Neural cell (in vitro differentiated cells): ENCODE data around the gene TRPM6. TPM values are rescaled to one million over a fixed set of nuclear protein-coding genes. Genes with fewer than 3 reads are reported as not detected.

Experiments
- H2AFZ ChIP-seq: fragments of 200-600, 300-800 bp; sonication (generic), shearing (Covaris generic); 2 replicates; pipeline ENCODE4 v1.6.0; 2014; ENCODE audit warnings: low read depth, mild to moderate bottlenecking, antibody characterized with exemption, low read length, moderate library complexity
- H3F3A ChIP-seq: fragments of 200-600 bp; shearing (Covaris generic); 2 replicates; pipeline ENCODE4 v1.6.1; 2016; ENCODE audit warnings: mild to moderate bottlenecking, moderate library complexity, mixed read lengths, antibody characterized with exemption, low read length; ENCODE audit not compliant: insufficient read depth, poor library complexity, severe bottlenecking
- H3K27ac ChIP-seq: fragments of 200-600, 300-800 bp; sonication (generic), shearing (Covaris generic); 2 replicates; pipeline ENCODE4 v1.5.1; 2014; ENCODE audit warnings: mild to moderate bottlenecking, low read length, moderate library complexity
- H3K27me3 ChIP-seq: fragments of 300-800, 200-600 bp; sonication (generic), shearing (Covaris generic); 2 replicates; pipeline ENCODE4 v1.6.0; 2014; ENCODE audit warnings: mild to moderate bottlenecking, low read depth, low read length, moderate library complexity; ENCODE audit not compliant: insufficient read depth
- H3K36me3 ChIP-seq: fragments of 300-800, 200-600 bp; sonication (generic), shearing (Covaris generic); 2 replicates; pipeline ENCODE4 v1.5.1; 2014; ENCODE audit warnings: mild to moderate bottlenecking, antibody characterized with exemption, low read length, moderate library complexity; ENCODE audit not compliant: insufficient read depth
- H3K4me2 ChIP-seq: fragments of 300-800, 200-600 bp; sonication (generic), shearing (Covaris generic); 2 replicates; pipeline ENCODE4 v1.6.0; 2014; ENCODE audit warnings: mild to moderate bottlenecking, low read length
- H3K4me3 ChIP-seq: fragments of 300-800, 200-600 bp; sonication (generic), shearing (Covaris generic); 2 replicates; pipeline ENCODE4 v1.5.1; 2014; ENCODE audit warnings: mild to moderate bottlenecking, low read length, moderate library complexity
- H3K79me2 ChIP-seq: fragments of 200-600 bp; shearing (Covaris generic); replicated peaks from 2 replicates; pipeline ENCODE4 v1.6.0; 2014; ENCODE audit warnings: mild to moderate bottlenecking, low read length, moderate library complexity; ENCODE audit not compliant: insufficient read depth
- H3K9ac ChIP-seq: fragments of 300-800, 200-600 bp; sonication (generic), shearing (Covaris generic); 2 replicates; pipeline ENCODE4 v1.6.1; 2016; ENCODE audit warnings: mild to moderate bottlenecking, low read length, mixed read lengths
- H3K9me2 ChIP-seq: fragments of 200-600 bp; shearing (Covaris generic); 2 replicates; pipeline ENCODE4 v1.6.1; 2016; ENCODE audit warnings: mild to moderate bottlenecking, low read length, mixed read lengths; ENCODE audit not compliant: insufficient read depth
- H3K9me3 ChIP-seq: fragments of 200-600, 300-800 bp; sonication (generic), shearing (Covaris generic); 2 replicates; pipeline ENCODE4 v1.6.1; 2016; ENCODE audit warnings: mild to moderate bottlenecking, mixed run types, low read length, moderate library complexity, mixed read lengths
- H4K20me1 ChIP-seq: fragments of 200-600 bp; shearing (Covaris generic); 2 replicates; pipeline ENCODE4 v1.6.1; 2016; ENCODE audit warnings: mild to moderate bottlenecking, mixed run types; ENCODE audit not compliant: insufficient read depth
- CTCF ChIP-seq: fragments of 450-650 bp; IDR thresholded peaks from 2 replicates; pipeline ENCODE4 v1.5.1; 2014; ENCODE audit warnings: antibody characterized with exemption, mild to moderate bottlenecking, moderate library complexity; ENCODE audit not compliant: poor library complexity, severe bottlenecking
- EP300 ChIP-seq: fragments of 450-650 bp; conservative IDR thresholded peaks from 2 replicates; pipeline ENCODE4 v1.6.1; 2014; ENCODE audit warnings: antibody characterized with exemption, mild to moderate bottlenecking, moderate library complexity; ENCODE audit not compliant: poor library complexity, severe bottlenecking
- EZH2 ChIP-seq: fragments of 200-600, 300-800 bp; shearing (Covaris generic), sonication (generic); IDR thresholded peaks from 2 replicates; pipeline ENCODE4 v1.6.1; 2014; ENCODE audit warnings: antibody characterized with exemption, low read length, borderline replicate concordance, mild to moderate bottlenecking; ENCODE audit not compliant: insufficient read depth, poor library complexity, severe bottlenecking
- MXI1 ChIP-seq: fragments of 450-650 bp; conservative IDR thresholded peaks from 2 replicates; pipeline ENCODE4 v1.6.1; 2014; ENCODE audit warnings: antibody characterized with exemption, mild to moderate bottlenecking; ENCODE audit not compliant: poor library complexity, severe bottlenecking
- POLR2AphosphoS5 ChIP-seq: IDR thresholded peaks from 2 replicates; pipeline ENCODE4 v1.6.1; 2012
- RAD21 ChIP-seq: fragments of 450-650 bp; conservative IDR thresholded peaks from 2 replicates; pipeline ENCODE4 v1.6.1; 2014; ENCODE audit warnings: antibody characterized with exemption, mild to moderate bottlenecking, moderate library complexity
- REST ChIP-seq: IDR thresholded peaks from 2 replicates; pipeline ENCODE4 v1.6.1; 2012; ENCODE audit warnings: borderline replicate concordance
- SMC3 ChIP-seq: fragments of 450-650 bp; conservative IDR thresholded peaks from 2 replicates; pipeline ENCODE4 v1.6.1; 2014; ENCODE audit warnings: antibody characterized with exemption, mild to moderate bottlenecking, moderate library complexity; ENCODE audit not compliant: poor library complexity
- TAF1 ChIP-seq: IDR thresholded peaks from 2 replicates; pipeline ENCODE4 v1.6.1; 2012; ENCODE audit warnings: low read depth
- polyA plus RNA-seq: library from polyadenylated mRNA; depleted of rRNA; stranded (reverse); fragments of >200 nt; gene quantifications from 2 replicates; pipeline ENCODE4 v1.2.3, GENCODE V29; 2014

Gene TRPM6
- polyA plus RNA-seq, 1 donor from 2014 or later, result not detected

GRCh38 chr9:74755999-74756398 is 131.7 kb downstream of the TRPM6 start:
- no peak for TF ChIP-seq MXI1
- no peak for TF ChIP-seq EZH2
- no peak for TF ChIP-seq SMC3
- TF ChIP-seq RAD21, result no peak
- no peak overlapping the region for H3K27ac ChIP-seq

GRCh38 chr9:74755355-74755754 is 132.4 kb downstream of the TRPM6 start:
- no peak for TF ChIP-seq TAF1
- TF ChIP-seq POLR2AphosphoS5, result no peak
- TF ChIP-seq EZH2, result no peak
- no peak for TF ChIP-seq MXI1
- TF ChIP-seq EP300, result no peak
- TF ChIP-seq REST, result no peak
- TF ChIP-seq RAD21, result no peak
- TF ChIP-seq CTCF, result no peak
- no peak for TF ChIP-seq SMC3
- Histone ChIP-seq H3K27me3 (no peaks in the 10 kb centered on the region), H3K9ac (no peak overlapping the region), H3K4me3 (no peak overlapping the region), H3K36me3 (no peaks in the 10 kb centered on the region), H3K9me3 (no peaks in the 10 kb centered on the region), H3K79me2 (no peaks in the 10 kb centered on the region), H3F3A (no peaks in the 10 kb centered on the region), H4K20me1 (no peaks in the 10 kb centered on the region), H2AFZ (no peak overlapping the region), H3K9me2 (no peaks in the 10 kb centered on the region), H3K4me2 (no peak overlapping the region), H3K27ac (no peak overlapping the region)

More at GRCh38 chr9:74755999-74756398, 131.7 kb downstream of the TRPM6 start:
- no peaks in the 10 kb centered on the region for H4K20me1 ChIP-seq
- no peaks in the 10 kb centered on the region for H3K9me2 ChIP-seq
- H2AFZ ChIP-seq, result no peak overlapping the region
- H3K4me3 ChIP-seq, result no peak overlapping the region
- H3F3A ChIP-seq, result no peaks in the 10 kb centered on the region
- H3K36me3 ChIP-seq, result no peaks in the 10 kb centered on the region
- H3K9me3 ChIP-seq, result no peaks in the 10 kb centered on the region
- no peaks in the 10 kb centered on the region for H3K79me2 ChIP-seq
- H3K4me2 ChIP-seq, result no peak overlapping the region
- no peaks in the 10 kb centered on the region for H3K27me3 ChIP-seq
- no peak overlapping the region for H3K9ac ChIP-seq

GRCh38 chr9:74753650-74754049 is 134.1 kb downstream of the TRPM6 start:
- H3K27ac ChIP-seq, result no peak overlapping the region
- H3K79me2 ChIP-seq, result no peaks in the 10 kb centered on the region
- no peak overlapping the region for H2AFZ ChIP-seq
- no peaks in the 10 kb centered on the region for H3K9me3 ChIP-seq
- no peak overlapping the region for H3K9ac ChIP-seq
- no peaks in the 10 kb centered on the region for H3K36me3 ChIP-seq
- no peaks in the 10 kb centered on the region for H3K27me3 ChIP-seq
- H3K4me3 ChIP-seq, result no peak overlapping the region
- no peaks in the 10 kb centered on the region for H3F3A ChIP-seq
- no peaks in the 10 kb centered on the region for H4K20me1 ChIP-seq
- TF ChIP-seq RAD21 (no peak), MXI1 (no peak), CTCF (no peak), TAF1 (no peak)
- no peaks in the 10 kb centered on the region for H3K9me2 ChIP-seq
- H3K4me2 ChIP-seq, result no peak overlapping the region
